ENCODE data around the gene MARS2. TPM values are rescaled to one million over a fixed set of nuclear protein-coding genes. Genes with fewer than 3 reads are reported as not detected.
"Not testable (repeated sequence)": the region's sequence is repeated elsewhere in the genome, so short reads cannot be mapped to it uniquely, and the experiment has no call there.

The MARS2 gene
- total RNA-seq, 2 donors from 2014 or later = 10.0 to 11.6 TPM

- peaks cover 0 to 14% of the 10 kb centered on the region in 2 donors for H3K36me3 Mint-ChIP-seq
- H3K27ac Mint-ChIP-seq; H3K9me3 Mint-ChIP-seq; ATAC-seq; DNase-seq (ENCODE audit: low spot score in 2 of 2): not testable (repeated sequence)
These were observed 8.6 kb upstream of the MARS2 start for GRCh38 chr2:197696571-197696970.

GRCh38 chr2:197699724-197700123 is 5.4 kb upstream of the MARS2 start:
- not testable (repeated sequence) for ATAC-seq; H3K27ac Mint-ChIP-seq; H3K9me3 Mint-ChIP-seq; DNase-seq (ENCODE audit: low spot score in 2 of 2)
- peaks cover 5 to 16% of the 10 kb centered on the region in 2 donors for H3K36me3 Mint-ChIP-seq

GRCh38 chr2:197700960-197701359 is 4.2 kb upstream of the MARS2 start:
- Mint-ChIP-seq H3K27ac (peak overlapping the region in 1 of 2 donors; percentile 18), H3K9me3 (peaks cover 0 to 8% of the 10 kb centered on the region in 2 donors), H3K36me3 (peaks cover 8 to 26% of the 10 kb centered on the region in 2 donors)
- peak; percentile 13 to 70 for ATAC-seq
- peak in 1 of 2 donors; percentile 29 for DNase-seq (ENCODE audit: low spot score in 2 of 2)

GRCh38 chr2:197704434-197705120 is 592 bp upstream of the MARS2 start:
- Mint-ChIP-seq H3K9me3 (peaks cover 0 to 8% of the 10 kb centered on the region in 2 donors), H3K27ac (peak overlapping the region; percentile 91), H3K36me3 (peaks cover 26 to 39% of the 10 kb centered on the region in 2 donors)
- ATAC-seq (peak; percentile 31 to 43), DNase-seq (ENCODE audit: low spot score in 2 of 2) (no peak)

- H3K9me3 Mint-ChIP-seq = peaks cover 0 to 4% of the 10 kb centered on the region in 2 donors
- peak overlapping the region; percentile 91 to 94 for H3K27ac Mint-ChIP-seq
- peak; percentile 22 to 66 for DNase-seq (ENCODE audit: low spot score in 2 of 2)
- ATAC-seq = peak in 1 of 2 donors; percentile 26
- peaks cover 34 to 39% of the 10 kb centered on the region in 2 donors for H3K36me3 Mint-ChIP-seq
These were observed 1.0 kb downstream of the MARS2 start for GRCh38 chr2:197705912-197706838.

GRCh38 chr2:197706839-197707207 is 1.7 kb downstream of the MARS2 start:
- Mint-ChIP-seq H3K9me3 (peaks cover 0 to 4% of the 10 kb centered on the region in 2 donors), H3K36me3 (peaks cover 34 to 39% of the 10 kb centered on the region in 2 donors), H3K27ac (peak overlapping the region in 1 of 2 donors; percentile 91)
- DNase-seq (ENCODE audit: low spot score in 2 of 2) (no peak), ATAC-seq (no peak)

GRCh38 chr2:197707316-197708213 is 2.4 kb downstream of the MARS2 start:
- DNase-seq (ENCODE audit: low spot score in 2 of 2) (no peak), ATAC-seq (no peak)
- H3K9me3 Mint-ChIP-seq = peaks cover 0 to 2% of the 10 kb centered on the region in 2 donors
- peak overlapping the region in 1 of 2 donors; percentile 30 for H3K27ac Mint-ChIP-seq
- H3K36me3 Mint-ChIP-seq = peaks cover 31 to 39% of the 10 kb centered on the region in 2 donors

GRCh38 chr2:197708331-197708730 is 3.2 kb downstream of the MARS2 start:
- Mint-ChIP-seq H3K36me3 (peaks cover 29 to 39% of the 10 kb centered on the region in 2 donors), H3K9me3 (no peaks in the 10 kb centered on the region), H3K27ac (no peak overlapping the region)
- no peak for ATAC-seq
- DNase-seq (ENCODE audit: low spot score in 2 of 2) = no peak

GRCh38 chr2:197709140-197709539 is 4.0 kb downstream of the MARS2 start:
- H3K36me3 Mint-ChIP-seq = peaks cover 29 to 39% of the 10 kb centered on the region in 2 donors
- not testable (repeated sequence) for DNase-seq (ENCODE audit: low spot score in 2 of 2); H3K27ac Mint-ChIP-seq; H3K9me3 Mint-ChIP-seq; ATAC-seq

GRCh38 chr2:197710424-197711042 is 5.4 kb downstream of the MARS2 start:
- ATAC-seq = peak; percentile 71 to 77
- peak in 1 of 2 donors; percentile 16 for DNase-seq (ENCODE audit: low spot score in 2 of 2)
- Mint-ChIP-seq H3K27ac (no peak overlapping the region), H3K36me3 (peaks cover 29 to 32% of the 10 kb centered on the region in 2 donors), H3K9me3 (no peaks in the 10 kb centered on the region)

- Mint-ChIP-seq H3K27ac (no peak overlapping the region), H3K9me3 (no peaks in the 10 kb centered on the region), H3K36me3 (peaks cover 22% of the 10 kb centered on the region in 2 donors)
- ATAC-seq = no peak
- no peak for DNase-seq (ENCODE audit: low spot score in 2 of 2)
These were observed 6.4 kb downstream of the MARS2 start for GRCh38 chr2:197711578-197711977.

- ATAC-seq (no peak), DNase-seq (ENCODE audit: low spot score in 2 of 2) (no peak)
- H3K9me3 Mint-ChIP-seq = no peaks in the 10 kb centered on the region
- H3K36me3 Mint-ChIP-seq = peaks cover 20 to 21% of the 10 kb centered on the region in 2 donors
- H3K27ac Mint-ChIP-seq = peak overlapping the region in 1 of 2 donors; percentile 53
These were observed 8.1 kb downstream of the MARS2 start for GRCh38 chr2:197713271-197713670.

- Mint-ChIP-seq H3K27ac (no peak overlapping the region), H3K9me3 (no peaks in the 10 kb centered on the region), H3K36me3 (no peaks in the 10 kb centered on the region)
- DNase-seq (ENCODE audit: low spot score in 2 of 2) (no peak), ATAC-seq (no peak)
These were observed 12.7 kb downstream of the MARS2 start for GRCh38 chr2:197717863-197718262.

- H3K36me3 Mint-ChIP-seq = peaks cover 9% of the 10 kb centered on the region in 2 donors
- H3K27ac Mint-ChIP-seq = no peak overlapping the region
- no peak for DNase-seq (ENCODE audit: low spot score in 2 of 2)
- no peak for ATAC-seq
- H3K9me3 Mint-ChIP-seq = peaks cover 4 to 8% of the 10 kb centered on the region in 2 donors
These were observed 21.8 kb downstream of the MARS2 start for GRCh38 chr2:197727011-197727410.

GRCh38 chr2:197728555-197729544 is 23.7 kb downstream of the MARS2 start:
- H3K9me3 Mint-ChIP-seq; ATAC-seq; H3K27ac Mint-ChIP-seq; DNase-seq (ENCODE audit: low spot score in 2 of 2); H3K36me3 Mint-ChIP-seq: not testable (repeated sequence)
